Right renal pelvis (tissue), 4 donors: ENCODE data around the gene GBP2. TPM values are rescaled to one million over a fixed set of nuclear protein-coding genes. Genes with fewer than 3 reads are reported as not detected.
A peak's percentile ranks its signal among the peaks of the same experiment; 100 is the strongest.
"Not testable (repeated sequence)": the region's sequence is repeated elsewhere in the genome, so short reads cannot be mapped to it uniquely, and the experiment has no call there.

Experiments used
- DNase-seq, 4 donors: peaks; one replicate each; pipeline ENCODE4 v3.0.0-alpha.2; 2013; ENCODE audit warnings: low read depth in 4 of 4, low spot score in 3 of 4, missing footprints in 1 of 4
- polyA plus RNA-seq, 4 donors: library from polyadenylated mRNA; unstranded; fragments of 120-200 nt; gene quantifications; one replicate each; pipeline ENCODE4 v1.2.1, GENCODE V29; 2013; ENCODE audit not compliant: insufficient read length in 4 of 4

Gene GBP2
- polyA plus RNA-seq, 4 donors: 1.9 to 3.8 (median 3.6) TPM

DNA sequence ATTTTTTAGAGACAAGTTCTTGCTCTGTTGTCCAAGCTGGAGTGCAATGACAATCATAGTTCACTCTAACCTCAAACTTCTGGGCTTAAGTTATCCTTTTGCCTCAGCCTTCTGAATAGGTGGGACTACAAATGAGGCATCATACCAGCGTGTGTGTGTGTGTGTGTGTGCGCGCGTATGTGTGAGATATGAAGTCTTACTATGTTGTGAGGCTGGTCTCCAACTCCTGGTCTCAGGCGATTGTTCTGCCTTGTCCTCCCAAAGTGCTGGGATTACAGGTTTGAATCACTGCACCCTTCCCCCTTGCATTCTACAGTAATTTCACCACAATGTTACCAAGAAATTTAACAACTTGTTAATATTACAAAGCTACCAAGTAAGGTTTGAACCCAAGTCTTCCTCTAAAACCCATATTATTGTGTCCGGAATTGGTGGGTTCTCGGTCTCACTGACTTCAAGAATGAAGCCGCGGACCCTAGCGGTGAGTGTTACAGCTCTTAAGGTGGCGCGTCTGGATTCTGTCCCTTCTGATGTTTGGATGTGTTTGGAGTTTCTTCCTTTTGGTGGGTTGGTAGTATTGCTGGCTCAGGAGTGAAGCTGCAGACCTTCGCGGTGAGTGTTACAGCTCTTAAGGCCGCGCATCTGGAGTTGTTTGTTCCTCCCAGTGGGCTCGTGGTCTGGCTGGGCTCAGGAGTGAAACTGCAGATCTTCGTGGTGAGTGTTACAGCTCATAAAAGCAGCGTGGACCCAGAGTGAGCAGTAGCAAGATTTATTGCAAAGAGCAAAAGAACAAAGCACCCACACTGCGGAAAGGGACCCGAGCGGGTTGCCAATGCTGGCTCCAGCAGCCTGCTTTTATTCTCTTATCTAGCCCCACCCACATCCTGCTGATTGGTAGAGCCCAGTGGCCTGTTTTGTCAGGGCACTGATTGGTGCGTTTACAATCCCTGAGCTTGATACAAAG lies 970 bp upstream of the GBP2 start:
- not testable (repeated sequence) for DNase-seq

- DNase-seq: no peak
Measured at GRCh38 chr1:89125240-89125912, 538 bp downstream of the GBP2 start.

DNA sequence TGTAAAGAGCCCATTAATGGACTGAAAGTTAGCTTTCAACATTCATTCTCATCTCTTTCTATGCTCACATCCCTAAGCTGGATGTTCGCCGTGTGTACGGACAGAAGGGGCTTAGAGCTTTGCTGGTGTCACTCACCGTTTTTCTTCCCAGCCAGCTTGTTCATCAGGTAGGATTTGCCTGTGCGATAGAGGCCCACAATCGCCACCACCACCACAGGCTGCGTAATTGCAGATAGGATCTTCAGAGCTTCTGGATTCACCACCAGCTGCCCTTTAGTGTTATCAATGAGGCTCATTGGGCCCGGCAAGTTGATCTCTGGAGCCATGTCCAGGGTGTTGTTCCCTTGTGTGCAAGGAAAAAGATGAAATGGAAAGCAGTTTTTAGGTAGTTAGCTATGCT lies 4.3 kb downstream of the GBP2 start:
- no peak for DNase-seq

GRCh38 chr1:89114662-89115061 lies 11.3 kb downstream of the GBP2 start:
- DNase-seq: no peak

DNA sequence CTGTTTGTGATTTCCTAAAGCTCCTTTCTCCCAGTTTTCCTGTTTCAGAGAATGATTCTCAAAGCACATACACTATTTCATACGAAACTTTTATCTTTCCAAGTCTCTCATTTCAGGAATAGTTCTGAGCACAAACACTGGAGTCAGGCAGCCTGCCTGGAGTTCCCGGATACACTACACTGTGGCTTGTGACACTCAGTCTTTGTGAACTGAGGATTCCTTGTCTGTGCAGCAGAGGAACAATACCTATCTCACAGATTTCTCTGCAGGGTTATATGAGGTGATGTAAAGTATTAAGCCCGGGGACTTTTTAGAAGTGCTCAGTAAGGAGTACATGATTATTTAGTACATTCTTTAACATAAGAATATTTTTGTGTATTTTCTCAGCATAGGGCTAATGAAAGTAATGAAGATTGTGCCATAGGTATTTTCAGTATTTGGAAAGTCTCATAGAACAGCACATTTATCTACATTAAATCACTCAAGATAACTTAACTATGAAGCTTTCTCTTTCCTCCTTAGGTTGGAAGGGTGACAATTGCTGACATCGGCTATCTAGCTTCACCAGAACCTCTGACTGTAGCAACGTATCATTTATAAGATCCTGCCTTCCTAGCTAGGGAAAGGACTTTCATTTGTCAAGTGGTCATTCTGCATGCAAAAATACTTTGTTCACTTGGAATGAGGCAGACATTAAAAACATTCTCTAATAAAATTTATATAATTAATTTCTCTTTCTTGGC lies 12.9 kb downstream of the GBP2 start:
- no peak for DNase-seq

GRCh38 chr1:89104687-89105086 lies 21.2 kb downstream of the GBP2 start:
- DNase-seq: no peak

- DNase-seq: no peak
Measured at GRCh38 chr1:89104147-89104546, 21.8 kb downstream of the GBP2 start.

- no peak for DNase-seq
Measured at GRCh38 chr1:89102021-89102420, 23.9 kb downstream of the GBP2 start.

GRCh38 chr1:89100412-89100811 lies 25.5 kb downstream of the GBP2 start:
- DNase-seq: no peak

DNA sequence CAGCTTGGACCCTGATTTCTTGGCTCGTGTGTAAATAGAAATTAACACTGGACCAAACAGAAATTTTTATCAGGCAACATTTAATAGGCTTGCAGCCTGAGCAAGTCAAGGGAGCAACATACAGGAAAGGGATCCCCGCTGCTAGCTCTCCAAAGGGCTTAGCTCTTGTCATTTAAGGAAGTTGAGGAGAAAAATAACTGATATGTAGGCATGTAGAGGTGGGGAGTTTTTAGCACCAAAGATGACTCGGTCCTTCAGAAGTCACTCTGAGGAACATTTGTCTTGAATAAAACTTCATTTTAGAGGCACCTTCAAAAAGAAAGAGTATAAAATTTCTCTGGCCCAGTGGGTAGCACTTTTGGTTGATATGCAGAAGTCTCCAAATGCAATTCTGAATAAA lies 27.1 kb downstream of the GBP2 start:
- DNase-seq: no peak

DNA sequence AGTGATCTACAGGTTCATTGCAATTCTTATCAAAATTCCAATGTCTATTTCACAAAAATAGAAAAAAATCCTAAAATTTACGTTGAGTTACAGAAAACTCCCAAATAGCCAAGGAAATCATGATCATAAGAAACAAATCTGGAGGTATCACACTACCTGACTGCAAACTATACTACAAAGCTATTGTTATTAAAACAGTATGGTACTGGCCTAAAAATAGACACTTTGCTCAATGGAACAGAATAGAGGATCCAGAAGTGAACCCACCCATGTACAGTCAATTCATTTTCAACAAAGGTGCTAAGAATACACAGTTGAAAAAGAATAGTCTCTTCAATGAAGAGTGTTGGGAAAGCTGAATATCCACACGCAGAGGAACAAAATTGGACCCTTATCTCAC lies 30.2 kb downstream of the GBP2 start:
- DNase-seq: no peak

- no peak for DNase-seq
Measured at GRCh38 chr1:89089962-89090361, 36.0 kb downstream of the GBP2 start.

GRCh38 chr1:89088572-89088971 lies 37.3 kb downstream of the GBP2 start:
- no peak for DNase-seq

GRCh38 chr1:89087241-89087640 lies 38.7 kb downstream of the GBP2 start:
- no peak for DNase-seq

DNA sequence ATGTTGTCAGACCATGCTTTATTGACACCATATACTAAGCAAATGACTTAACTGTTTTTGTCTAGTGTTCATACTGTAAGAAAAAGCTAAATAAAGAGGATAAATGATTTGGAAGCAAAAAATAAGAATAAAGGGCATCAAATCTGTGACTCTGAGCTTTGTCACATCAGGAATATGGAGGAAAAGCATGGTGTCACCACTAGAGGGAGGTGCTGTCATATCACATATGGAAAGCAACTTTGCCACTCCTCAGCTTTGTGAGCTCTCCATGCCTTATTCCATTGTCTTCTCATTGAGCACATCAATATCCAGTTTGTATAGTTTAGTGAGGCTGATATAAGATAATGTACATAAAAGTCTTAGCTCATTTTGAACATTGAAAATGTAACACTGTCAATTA lies 40.1 kb downstream of the GBP2 start:
- peak in 1 of 4 donors; percentile 30 for DNase-seq

DNA sequence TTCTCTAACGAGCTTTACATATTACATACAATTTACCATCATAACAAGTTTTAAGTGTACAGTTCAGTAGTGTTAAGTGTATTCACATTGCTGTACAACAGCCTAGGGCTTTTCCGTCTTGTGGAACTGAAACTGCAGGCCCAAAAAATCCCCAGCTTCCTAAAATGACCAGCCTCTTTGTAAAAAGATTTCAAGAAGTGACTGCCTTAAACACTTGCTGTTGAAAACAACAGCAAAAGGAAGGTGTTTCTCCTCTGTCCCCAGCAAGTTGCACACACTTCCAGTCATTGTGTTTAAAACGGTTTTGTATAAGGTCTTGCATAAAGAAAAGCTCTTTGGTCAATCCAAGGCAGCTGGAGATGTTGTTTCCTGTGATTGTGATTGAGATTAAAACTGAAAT lies 44.9 kb downstream of the GBP2 start:
- no peak for DNase-seq

- not testable (repeated sequence) for DNase-seq
Measured at GRCh38 chr1:89080068-89080467, 45.8 kb downstream of the GBP2 start.

DNA sequence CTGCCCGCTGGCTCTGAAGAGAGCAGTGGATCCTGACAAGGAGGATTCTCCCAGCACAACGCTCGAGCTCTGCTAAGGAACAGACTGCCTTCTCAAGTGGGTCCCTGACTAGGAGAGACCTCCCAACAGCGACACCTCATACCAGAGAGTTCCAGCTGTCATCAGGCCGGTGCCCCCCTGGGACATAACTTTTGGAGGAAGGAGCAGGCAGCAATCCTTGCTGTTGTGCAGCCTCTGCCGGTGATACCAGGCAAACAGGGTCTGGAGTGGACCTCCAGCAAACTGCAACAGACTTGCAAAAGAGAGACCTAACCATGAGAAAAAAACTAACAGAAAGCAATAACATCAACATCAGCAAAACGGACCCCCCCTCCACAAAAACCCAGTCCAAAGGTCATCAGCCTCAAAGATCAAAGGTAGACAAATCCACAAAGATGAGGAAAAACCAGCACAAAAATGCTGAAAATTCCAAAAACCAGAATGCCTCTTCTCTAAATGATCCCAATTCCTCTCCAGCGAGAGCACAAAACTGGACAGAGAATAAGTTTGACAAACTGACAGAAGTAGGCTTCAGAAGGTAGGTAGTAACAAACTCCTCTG lies 53.3 kb downstream of the GBP2 start:
- not testable (repeated sequence) for DNase-seq

- no peak for DNase-seq
Measured at GRCh38 chr1:89070509-89070908, 55.4 kb downstream of the GBP2 start.

DNA sequence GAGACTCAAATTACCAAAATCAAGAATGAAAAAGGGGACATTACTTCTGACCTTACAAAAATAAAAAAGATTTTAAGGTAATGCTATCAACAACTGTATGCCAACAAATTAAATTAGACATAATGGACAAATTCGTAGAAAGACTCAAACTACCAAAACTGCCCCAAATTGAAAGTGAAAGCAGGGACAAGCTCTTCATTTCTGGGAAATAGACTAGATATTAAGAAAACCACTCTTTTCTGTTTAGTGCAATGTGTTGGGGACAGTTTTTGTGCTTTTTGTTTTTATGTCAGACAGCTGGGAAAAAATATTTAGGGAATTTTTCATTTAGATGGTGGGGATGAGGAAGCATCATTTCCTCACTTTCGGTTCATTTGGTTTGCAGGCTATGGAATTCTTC lies 56.0 kb downstream of the GBP2 start:
- no peak for DNase-seq

DNA sequence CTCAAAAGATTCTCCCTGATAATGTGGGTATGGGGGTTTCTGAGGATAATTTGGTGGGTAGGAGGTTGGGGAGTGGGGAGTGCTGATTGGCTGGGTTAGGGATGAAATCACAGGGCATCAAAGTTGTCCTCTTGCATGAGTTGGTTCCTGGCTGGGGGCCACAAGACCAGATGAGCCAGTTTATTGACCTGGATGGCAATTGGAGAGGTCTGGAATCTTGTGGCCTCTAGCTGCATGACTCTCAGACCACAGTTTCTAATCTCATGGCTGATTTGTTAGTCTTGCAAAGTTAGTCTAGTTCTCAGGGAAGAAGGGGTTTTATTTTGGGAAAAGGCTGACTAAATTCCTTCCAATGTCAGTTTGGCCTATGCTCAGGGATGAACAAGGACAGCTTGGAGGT lies 57.6 kb downstream of the GBP2 start:
- DNase-seq: no peak
